ENCODE data around the gene ATP13A4. TPM values are rescaled to one million over a fixed set of nuclear protein-coding genes. Genes with fewer than 3 reads are reported as not detected.

ATP13A4 gene
- total RNA-seq, 1 donor from 2014 or later = not detected

- no peak for DNase-seq (ENCODE audit: low spot score)
Observed at GRCh38 chr3:193499136-193499770, 55.4 kb downstream of the ATP13A4 start.

GRCh38 chr3:193498215-193498614 lies 56.5 kb downstream of the ATP13A4 start:
- no peak for DNase-seq (ENCODE audit: low spot score)

- no peak for DNase-seq (ENCODE audit: low spot score)
Observed at GRCh38 chr3:193496658-193497057, 58.0 kb downstream of the ATP13A4 start.

GRCh38 chr3:193491026-193491425 lies 63.7 kb downstream of the ATP13A4 start:
- DNase-seq (ENCODE audit: low spot score) = no peak

- DNase-seq (ENCODE audit: low spot score) = no peak
Observed at GRCh38 chr3:193490580-193490979, 64.1 kb downstream of the ATP13A4 start.

GRCh38 chr3:193489949-193490348 lies 64.7 kb downstream of the ATP13A4 start:
- no peak for DNase-seq (ENCODE audit: low spot score)

GRCh38 chr3:193488741-193489140 lies 66.0 kb downstream of the ATP13A4 start:
- DNase-seq (ENCODE audit: low spot score) = no peak

GRCh38 chr3:193483988-193484539 lies 70.6 kb downstream of the ATP13A4 start:
- DNase-seq (ENCODE audit: low spot score) = no peak

- no peak for DNase-seq (ENCODE audit: low spot score)
Observed at GRCh38 chr3:193481436-193481835, 73.3 kb downstream of the ATP13A4 start.

GRCh38 chr3:193474446-193474845 lies 80.2 kb downstream of the ATP13A4 start:
- DNase-seq (ENCODE audit: low spot score) = no peak

GRCh38 chr3:193470710-193471109 lies 84.0 kb downstream of the ATP13A4 start:
- no peak for DNase-seq (ENCODE audit: low spot score)

GRCh38 chr3:193465992-193466608 lies 88.6 kb downstream of the ATP13A4 start:
- DNase-seq (ENCODE audit: low spot score) = no peak

- no peak for DNase-seq (ENCODE audit: low spot score)
Observed at GRCh38 chr3:193464889-193465288, 89.8 kb downstream of the ATP13A4 start.

- DNase-seq (ENCODE audit: low spot score) = no peak
Observed at GRCh38 chr3:193457526-193457925, 97.2 kb downstream of the ATP13A4 start.

- no peak for DNase-seq (ENCODE audit: low spot score)
Observed at GRCh38 chr3:193452338-193452737, 102.4 kb downstream of the ATP13A4 start.

GRCh38 chr3:193451902-193452301 lies 102.8 kb downstream of the ATP13A4 start:
- DNase-seq (ENCODE audit: low spot score) = no peak

GRCh38 chr3:193446965-193447602 lies 107.6 kb downstream of the ATP13A4 start:
- DNase-seq (ENCODE audit: low spot score) = no peak

GRCh38 chr3:193439423-193439822 lies 115.3 kb downstream of the ATP13A4 start:
- no peak for DNase-seq (ENCODE audit: low spot score)

GRCh38 chr3:193418576-193419373 lies 135.9 kb downstream of the ATP13A4 start:
- DNase-seq (ENCODE audit: low spot score) = no peak

GRCh38 chr3:193416629-193417028 lies 138.1 kb downstream of the ATP13A4 start:
- no peak for DNase-seq (ENCODE audit: low spot score)

- DNase-seq (ENCODE audit: low spot score) = no peak
Observed at GRCh38 chr3:193407688-193408087, 147.0 kb downstream of the ATP13A4 start.

GRCh38 chr3:193407112-193407511 lies 147.6 kb downstream of the ATP13A4 start:
- DNase-seq (ENCODE audit: low spot score) = no peak

All from mesenteric fat pad (tissue), 1 donor.